SU-DHL-6 (cell line): ENCODE results near the gene SCARB1.

Source experiments
- H2AFZ ChIP-seq: fragments of 200-600 bp; sonication (generic); 2 replicates; pipeline ENCODE4 v1.6.1; 2014; ENCODE audit warnings: low read depth, mild to moderate bottlenecking, moderate library complexity, mixed read lengths, antibody characterized with exemption, low read length; ENCODE audit not compliant: severe bottlenecking
- H3F3A ChIP-seq: fragments of 200-600 bp; shearing (Covaris generic); 2 replicates; pipeline ENCODE4 v1.6.0; 2016; ENCODE audit warnings: antibody characterized with exemption, mild to moderate bottlenecking; ENCODE audit not compliant: insufficient read depth
- H3K27ac ChIP-seq: fragments of 200-600 bp; sonication (generic); 2 replicates; pipeline ENCODE4 v1.5.1; 2016; ENCODE audit warnings: low read depth, mild to moderate bottlenecking, low read length, moderate library complexity, mixed read lengths
- H3K27me3 ChIP-seq: fragments of 200-600 bp; sonication (generic), shearing (Covaris generic); 2 replicates; pipeline ENCODE4 v1.6.0; 2014; ENCODE audit warnings: mild to moderate bottlenecking, low read length
- H3K36me3 ChIP-seq: fragments of 200-600 bp; sonication (generic); 2 replicates; pipeline ENCODE4 v1.6.1; 2014; ENCODE audit warnings: mild to moderate bottlenecking, low read length, mixed read lengths
- H3K4me2 ChIP-seq: fragments of 300-600, 200-600 bp; shearing (Covaris generic), sonication (generic); 2 replicates; pipeline ENCODE4 v1.6.0; 2014; ENCODE audit warnings: low read length, low read depth, mild to moderate bottlenecking; ENCODE audit not compliant: poor library complexity, severe bottlenecking
- H3K4me3 ChIP-seq: fragments of 200-600 bp; sonication (generic); 2 replicates; pipeline ENCODE4 v1.5.1; 2014; ENCODE audit warnings: antibody characterized with exemption, low read length, mild to moderate bottlenecking, mixed read lengths; ENCODE audit not compliant: insufficient read depth, poor library complexity, severe bottlenecking
- H3K79me2 ChIP-seq: fragments of 200-600 bp; sonication (generic); 2 replicates; pipeline ENCODE4 v1.6.1; 2014; ENCODE audit warnings: mild to moderate bottlenecking, low read length, moderate library complexity; ENCODE audit not compliant: insufficient read depth
- H3K9ac ChIP-seq: fragments of 200-600 bp; sonication (generic); 2 replicates; pipeline ENCODE4 v1.7.0; 2014; ENCODE audit warnings: mild to moderate bottlenecking, low read length
- H3K9me2 ChIP-seq: fragments of 200-600 bp; sonication (generic); replicated peaks from 2 replicates; pipeline ENCODE4 v1.6.1; 2014; ENCODE audit warnings: low read length; ENCODE audit not compliant: insufficient read depth
- H3K9me3 ChIP-seq: fragments of 200-600 bp; sonication (generic); 2 replicates; pipeline ENCODE4 v1.6.1; 2014; ENCODE audit warnings: low read length, mixed read lengths; ENCODE audit not compliant: insufficient read depth
- H4K20me1 ChIP-seq: fragments of 200-600 bp; sonication (generic); 2 replicates; pipeline ENCODE4 v1.6.1; 2014; ENCODE audit warnings: low read depth, mild to moderate bottlenecking, antibody characterized with exemption, low read length, moderate library complexity, mixed read lengths
- EZH2phosphoT487 ChIP-seq: fragments of 200-600 bp; sonication (generic), shearing (Covaris generic); conservative IDR thresholded peaks from 2 replicates; pipeline ENCODE4 v1.6.1; 2018; ENCODE audit warnings: mild to moderate bottlenecking, antibody characterized with exemption, low read length, moderate library complexity, mixed read lengths
- TF ChIP-seq, protein P1 (sequence below): fragments of 200-600 bp; sonication (generic); IDR thresholded peaks from one replicate; pipeline ENCODE4 v1.5.1; 2017; ENCODE audit warnings: antibody characterized with exemption, mild to moderate bottlenecking, low read length, moderate library complexity; ENCODE audit not compliant: insufficient read depth, poor library complexity, severe bottlenecking

Gene SCARB1

DNA sequence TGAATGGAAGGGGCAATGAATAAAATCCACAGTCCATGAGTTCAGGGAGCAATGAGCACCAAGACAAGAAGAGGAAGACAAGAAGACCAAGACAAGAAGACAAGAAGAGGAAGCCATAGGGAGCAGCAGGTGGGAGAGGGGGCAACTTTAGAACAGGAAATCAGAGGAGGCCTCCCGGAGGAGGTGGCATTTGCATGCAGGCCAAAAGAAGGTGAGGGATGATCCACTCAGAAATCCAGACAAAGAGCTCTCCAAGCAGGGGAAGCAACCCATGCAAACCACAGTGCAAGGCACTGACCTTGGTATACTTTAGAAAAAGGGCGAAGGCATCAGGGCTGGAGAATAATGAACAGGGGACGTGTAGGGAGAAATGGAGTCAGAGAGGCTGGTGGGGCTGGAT, 58.6 kb downstream of the SCARB1 start:
- no peak for TF ChIP-seq EZH2phosphoT487
- TF ChIP-seq, protein P1, sequence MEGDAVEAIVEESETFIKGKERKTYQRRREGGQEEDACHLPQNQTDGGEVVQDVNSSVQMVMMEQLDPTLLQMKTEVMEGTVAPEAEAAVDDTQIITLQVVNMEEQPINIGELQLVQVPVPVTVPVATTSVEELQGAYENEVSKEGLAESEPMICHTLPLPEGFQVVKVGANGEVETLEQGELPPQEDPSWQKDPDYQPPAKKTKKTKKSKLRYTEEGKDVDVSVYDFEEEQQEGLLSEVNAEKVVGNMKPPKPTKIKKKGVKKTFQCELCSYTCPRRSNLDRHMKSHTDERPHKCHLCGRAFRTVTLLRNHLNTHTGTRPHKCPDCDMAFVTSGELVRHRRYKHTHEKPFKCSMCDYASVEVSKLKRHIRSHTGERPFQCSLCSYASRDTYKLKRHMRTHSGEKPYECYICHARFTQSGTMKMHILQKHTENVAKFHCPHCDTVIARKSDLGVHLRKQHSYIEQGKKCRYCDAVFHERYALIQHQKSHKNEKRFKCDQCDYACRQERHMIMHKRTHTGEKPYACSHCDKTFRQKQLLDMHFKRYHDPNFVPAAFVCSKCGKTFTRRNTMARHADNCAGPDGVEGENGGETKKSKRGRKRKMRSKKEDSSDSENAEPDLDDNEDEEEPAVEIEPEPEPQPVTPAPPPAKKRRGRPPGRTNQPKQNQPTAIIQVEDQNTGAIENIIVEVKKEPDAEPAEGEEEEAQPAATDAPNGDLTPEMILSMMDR: no peak
- H3K9ac ChIP-seq: no peak overlapping the region
- H3K4me2 ChIP-seq: no peak overlapping the region
- no peaks in the 10 kb centered on the region for H3K27me3 ChIP-seq
- no peaks in the 10 kb centered on the region for H4K20me1 ChIP-seq
- H3F3A ChIP-seq: no peaks in the 10 kb centered on the region
- H3K27ac ChIP-seq: no peak overlapping the region
- H3K9me3 ChIP-seq: no peaks in the 10 kb centered on the region
- H3K36me3 ChIP-seq: no peaks in the 10 kb centered on the region
- H2AFZ ChIP-seq: no peak overlapping the region
- H3K9me2 ChIP-seq: no peaks in the 10 kb centered on the region
- no peaks in the 10 kb centered on the region for H3K79me2 ChIP-seq
- H3K4me3 ChIP-seq: no peak overlapping the region

DNA sequence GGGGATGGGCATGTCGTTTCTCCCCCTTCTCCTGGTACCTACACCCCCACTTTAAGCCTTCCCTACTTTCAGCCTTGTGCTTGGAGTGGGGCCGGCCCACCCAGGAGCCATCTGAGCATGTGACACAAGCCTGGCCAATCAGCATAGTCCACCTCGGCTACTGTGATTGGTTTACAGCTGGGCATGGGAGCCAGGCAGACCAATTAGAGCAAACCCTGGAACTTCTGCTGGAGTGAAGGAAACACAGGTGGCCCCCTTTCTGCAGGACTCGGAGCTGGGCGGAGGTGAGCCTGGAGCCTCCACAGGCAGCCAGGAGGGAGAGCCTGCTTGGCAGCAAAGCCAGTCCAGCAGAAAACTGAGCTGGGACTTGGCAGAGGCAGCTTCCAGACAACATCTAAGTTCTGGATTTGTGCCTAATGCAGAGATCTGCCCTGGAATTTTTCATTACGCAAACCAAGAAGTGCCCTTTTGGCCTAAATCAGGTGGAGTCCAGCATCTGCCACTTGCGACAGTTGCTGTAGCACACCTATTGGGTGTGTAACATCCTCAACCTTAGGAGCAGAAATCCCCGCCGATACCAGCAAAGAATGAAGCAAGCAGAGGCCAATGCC, 59.5 kb downstream of the SCARB1 start:
- no peaks in the 10 kb centered on the region for H4K20me1 ChIP-seq
- no peaks in the 10 kb centered on the region for H3K9me3 ChIP-seq
- H3K27ac ChIP-seq: no peak overlapping the region
- no peak overlapping the region for H3K4me2 ChIP-seq
- no peak overlapping the region for H3K9ac ChIP-seq
- no peak for TF ChIP-seq EZH2phosphoT487
- TF ChIP-seq, protein P1: no peak
- H3K9me2 ChIP-seq: no peaks in the 10 kb centered on the region
- no peak overlapping the region for H3K4me3 ChIP-seq
- no peak overlapping the region for H2AFZ ChIP-seq
- no peaks in the 10 kb centered on the region for H3K27me3 ChIP-seq
- H3K79me2 ChIP-seq: no peaks in the 10 kb centered on the region
- H3K36me3 ChIP-seq: no peaks in the 10 kb centered on the region
- H3F3A ChIP-seq: no peaks in the 10 kb centered on the region

- Histone ChIP-seq H3K27me3 (no peaks in the 10 kb centered on the region), H2AFZ (no peak overlapping the region), H4K20me1 (no peaks in the 10 kb centered on the region), H3K9me2 (no peaks in the 10 kb centered on the region), H3K9ac (no peak overlapping the region), H3K9me3 (no peaks in the 10 kb centered on the region), H3K4me3 (no peak overlapping the region), H3K27ac (no peak overlapping the region), H3F3A (no peaks in the 10 kb centered on the region), H3K79me2 (no peaks in the 10 kb centered on the region), H3K36me3 (no peaks in the 10 kb centered on the region), H3K4me2 (no peak overlapping the region)
- TF ChIP-seq EZH2phosphoT487: no peak
- TF ChIP-seq, protein P1: no peak
These were observed 61.3 kb downstream of the SCARB1 start for GRCh38 chr12:124802361-124802760.
